Measurements from ENCODE around the gene RNF166. TPM values are rescaled to one million over a fixed set of nuclear protein-coding genes. Genes with fewer than 3 reads are reported as not detected.

The RNF166 gene
- total RNA-seq, 1 donor from 2014 or later, result 50.6 TPM

GRCh38 chr16:88657371-88657770 lies 48.8 kb downstream of the RNF166 start:
- peaks cover 34% of the 10 kb centered on the region for H3K36me3 ChIP-seq
- DNase-seq, result no peak
- no peak for TF ChIP-seq CTCF (IDR thresholded peaks at IDR 0.05)
- no peaks in the 10 kb centered on the region for H3K27me3 ChIP-seq
- peaks cover 13% of the 10 kb centered on the region for H3K4me1 ChIP-seq
- no peak overlapping the region for H3K4me3 ChIP-seq
- intact Hi-C loops (cut with DNase I), result no loop called here
- ATAC-seq, result no peak
- H3K27ac ChIP-seq, result no peak overlapping the region
- H3K9me3 ChIP-seq, result no peaks in the 10 kb centered on the region

DNA sequence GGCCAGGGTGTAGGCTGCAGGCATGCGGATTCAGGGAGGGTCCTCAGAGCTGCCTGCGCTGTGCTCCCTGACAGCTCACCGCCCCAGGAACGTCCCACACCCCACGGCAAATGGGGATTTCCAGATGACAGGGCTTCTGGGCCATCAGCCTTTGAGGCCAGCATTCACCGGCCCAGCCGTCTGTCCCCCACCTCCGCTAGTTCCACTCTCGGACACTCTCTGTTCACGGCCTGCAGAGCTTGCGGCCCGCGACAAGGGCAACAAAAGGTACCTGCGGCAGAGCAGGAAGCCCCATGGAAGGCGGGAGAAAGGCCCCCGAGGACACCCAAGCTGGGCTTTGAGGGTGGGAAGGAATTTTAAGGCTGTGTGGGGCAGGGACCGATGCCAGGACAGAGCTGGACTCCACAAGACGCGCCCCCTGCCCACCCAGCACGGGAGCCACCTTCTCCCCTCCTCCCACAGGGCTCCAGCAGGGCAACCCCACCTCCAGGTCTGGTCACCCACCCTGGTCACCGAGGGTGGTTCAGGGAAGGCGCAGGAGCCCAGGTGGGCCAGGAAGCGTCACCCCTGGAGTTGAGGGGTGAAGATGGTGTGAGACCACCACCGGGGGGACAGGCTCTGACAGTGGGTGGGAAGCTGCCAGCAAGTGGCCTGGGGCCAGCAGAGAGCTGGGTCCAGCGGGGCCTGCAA lies 49.8 kb downstream of the RNF166 start:
- Histone ChIP-seq H3K4me3 (no peak overlapping the region), H3K9me3 (no peaks in the 10 kb centered on the region), H3K27me3 (no peaks in the 10 kb centered on the region), H3K36me3 (peaks cover 34% of the 10 kb centered on the region), H3K4me1 (peaks cover 11% of the 10 kb centered on the region), H3K27ac (no peak overlapping the region)
- no peak for TF ChIP-seq CTCF (IDR thresholded peaks at IDR 0.05)
- ATAC-seq, result no peak
- intact Hi-C loops (cut with DNase I), result no loop called here
- DNase-seq, result no peak

GRCh38 chr16:88655733-88656281 lies 50.4 kb downstream of the RNF166 start:
- ATAC-seq (no peak), DNase-seq (no peak)
- Histone ChIP-seq H3K36me3 (peaks cover 34% of the 10 kb centered on the region), H3K9me3 (no peaks in the 10 kb centered on the region), H3K4me1 (peaks cover 11% of the 10 kb centered on the region), H3K4me3 (no peak overlapping the region), H3K27me3 (no peaks in the 10 kb centered on the region), H3K27ac (no peak overlapping the region)
- no peak for TF ChIP-seq CTCF (IDR thresholded peaks at IDR 0.05)
- intact Hi-C loops (cut with DNase I), result no loop called here

DNA sequence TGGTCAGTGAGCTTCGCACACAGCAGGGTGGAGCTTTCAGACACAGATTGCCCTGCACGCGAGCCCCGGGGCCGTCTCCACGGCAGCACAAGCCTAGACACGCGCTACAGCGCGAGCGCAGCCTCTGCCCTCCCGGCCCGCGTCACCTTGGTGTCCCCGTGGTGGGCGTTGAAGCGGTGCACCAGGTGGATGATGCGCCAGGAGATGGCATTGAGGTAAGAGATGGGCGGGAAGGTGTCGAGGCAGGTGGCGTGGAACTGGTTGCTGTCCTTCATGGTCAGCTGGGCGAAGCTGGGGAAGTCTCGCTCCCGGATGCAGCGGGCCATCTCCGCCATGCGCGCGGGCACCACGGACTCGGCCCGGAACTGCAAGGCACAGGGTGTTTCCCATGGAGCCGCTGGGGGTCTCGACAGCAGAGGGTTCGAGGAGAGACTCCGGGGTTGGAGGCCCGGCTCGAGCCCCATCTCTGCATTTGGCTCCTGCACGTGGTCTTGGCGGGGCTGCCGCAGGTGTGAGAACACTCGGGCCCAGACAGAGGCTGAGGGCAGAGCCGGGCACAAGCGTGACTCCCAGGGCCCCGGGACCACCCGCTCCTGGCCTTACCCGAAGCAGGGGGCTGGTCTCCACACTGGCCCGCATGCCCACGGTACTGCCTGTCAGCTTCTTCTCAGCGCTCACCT lies 51.0 kb downstream of the RNF166 start:
- no peaks in the 10 kb centered on the region for H3K27me3 ChIP-seq
- H3K36me3 ChIP-seq, result peaks cover 34% of the 10 kb centered on the region
- H3K4me1 ChIP-seq, result peaks cover 11% of the 10 kb centered on the region
- H3K4me3 ChIP-seq, result no peak overlapping the region
- no peak for TF ChIP-seq CTCF (IDR thresholded peaks at IDR 0.05)
- no peaks in the 10 kb centered on the region for H3K9me3 ChIP-seq
- no peak for ATAC-seq
- intact Hi-C loops (cut with DNase I), result no loop called here
- H3K27ac ChIP-seq, result no peak overlapping the region
- no peak for DNase-seq

- Histone ChIP-seq H3K9me3 (no peaks in the 10 kb centered on the region), H3K4me3 (no peak overlapping the region), H3K27ac (no peak overlapping the region), H3K36me3 (peaks cover 34% of the 10 kb centered on the region), H3K27me3 (no peaks in the 10 kb centered on the region), H3K4me1 (peaks cover 18% of the 10 kb centered on the region)
- intact Hi-C loops (cut with DNase I), result no loop called here
- ATAC-seq, result no peak
- DNase-seq, result no peak
- TF ChIP-seq CTCF (IDR thresholded peaks at IDR 0.05), result no peak
Observed at GRCh38 chr16:88654363-88655052, 51.7 kb downstream of the RNF166 start.
